Measurements from ENCODE around the gene COL9A2.

- TF ChIP-seq, protein P1, sequence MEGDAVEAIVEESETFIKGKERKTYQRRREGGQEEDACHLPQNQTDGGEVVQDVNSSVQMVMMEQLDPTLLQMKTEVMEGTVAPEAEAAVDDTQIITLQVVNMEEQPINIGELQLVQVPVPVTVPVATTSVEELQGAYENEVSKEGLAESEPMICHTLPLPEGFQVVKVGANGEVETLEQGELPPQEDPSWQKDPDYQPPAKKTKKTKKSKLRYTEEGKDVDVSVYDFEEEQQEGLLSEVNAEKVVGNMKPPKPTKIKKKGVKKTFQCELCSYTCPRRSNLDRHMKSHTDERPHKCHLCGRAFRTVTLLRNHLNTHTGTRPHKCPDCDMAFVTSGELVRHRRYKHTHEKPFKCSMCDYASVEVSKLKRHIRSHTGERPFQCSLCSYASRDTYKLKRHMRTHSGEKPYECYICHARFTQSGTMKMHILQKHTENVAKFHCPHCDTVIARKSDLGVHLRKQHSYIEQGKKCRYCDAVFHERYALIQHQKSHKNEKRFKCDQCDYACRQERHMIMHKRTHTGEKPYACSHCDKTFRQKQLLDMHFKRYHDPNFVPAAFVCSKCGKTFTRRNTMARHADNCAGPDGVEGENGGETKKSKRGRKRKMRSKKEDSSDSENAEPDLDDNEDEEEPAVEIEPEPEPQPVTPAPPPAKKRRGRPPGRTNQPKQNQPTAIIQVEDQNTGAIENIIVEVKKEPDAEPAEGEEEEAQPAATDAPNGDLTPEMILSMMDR (IDR thresholded peaks at IDR 0.05), result no peak
- no peak for TF ChIP-seq POLR2A (IDR thresholded peaks at IDR 0.05)
These were observed 43.4 kb downstream of the COL9A2 start for GRCh38 chr1:40273547-40274166.
